Activated CD8-positive, alpha-beta T cell treated with anti-CD3 and anti-CD28 coated beads for 36 hours (primary cell): ENCODE results near the gene MYO18A. TPM values are rescaled to one million over a fixed set of nuclear protein-coding genes. Genes with fewer than 3 reads are reported as not detected.

Experiments used
- ATAC-seq: fragments of 200-7000 bp; cut with Tn5 transposase; one replicate; pipeline ENCODE4 v1.10.0; 2021; ENCODE audit warnings: mild to moderate bottlenecking, moderate library complexity
- CTCF ChIA-PET: fragments of 350-600 bp; sonication (Branson Sonifier 250); formaldehyde crosslinking; loops from one replicate; lab custom pipeline; 2021; ENCODE audit warnings: antibody characterized with exemption; lab: Charles Lee
- POLR2A ChIA-PET: fragments of 350-600 bp; sonication (Branson Sonifier 250); formaldehyde crosslinking; loops from one replicate; lab custom pipeline; 2021; ENCODE audit warnings: antibody characterized with exemption; lab: Charles Lee
- DNase-seq: peaks from one replicate; pipeline ENCODE4 v3.0.0-alpha.2; 2020
- H3K27ac Mint-ChIP-seq: one replicate; pipeline ENCODE4 v1.8.0; 2021; ENCODE audit warnings: mild to moderate bottlenecking, mixed read lengths
- H3K27me3 Mint-ChIP-seq: one replicate; pipeline ENCODE4 v1.8.0; 2021; ENCODE audit warnings: mixed read lengths
- H3K36me3 Mint-ChIP-seq: one replicate; pipeline ENCODE4 v1.8.0; 2021; ENCODE audit warnings: low read depth, mixed read lengths
- H3K4me1 Mint-ChIP-seq: one replicate; pipeline ENCODE4 v1.8.0; 2021; ENCODE audit warnings: low read depth, mixed read lengths
- H3K4me3 Mint-ChIP-seq: one replicate; pipeline ENCODE4 v1.8.0; 2021; ENCODE audit warnings: mild to moderate bottlenecking, moderate library complexity, mixed read lengths
- H3K9me3 Mint-ChIP-seq: one replicate; pipeline ENCODE4 v1.8.0; 2021; ENCODE audit warnings: mixed read lengths
- CTCF ChIP-seq: fragments of 200-600 bp; IDR thresholded peaks from one replicate; pipeline ENCODE4 v1.8.0; 2022; ENCODE audit warnings: antibody characterized with exemption, mild to moderate bottlenecking
- intact Hi-C: fragments of 100-400 bp; cut with micrococcal nuclease; formaldehyde crosslinking; loops from one replicate; pipeline ENCODE4 v1.10.0; 2022
- total RNA-seq, 2 experiments: library from RNA; stranded (reverse); gene quantifications; one replicate each; pipeline ENCODE4 v1.2.3, GENCODE V29; 2021

MYO18A gene
- total RNA-seq, 2 experiments from 2014 or later = 27.5 to 29.4 TPM

GRCh38 chr17:29216856-29217255 is 36.7 kb upstream of the MYO18A start:
- no peaks in the 10 kb centered on the region for H3K27me3 Mint-ChIP-seq
- peaks cover 4% of the 10 kb centered on the region for H3K4me1 Mint-ChIP-seq
- TF ChIP-seq CTCF = no peak
- POLR2A ChIA-PET = no interaction called here
- ATAC-seq = no peak
- no peak overlapping the region for H3K4me3 Mint-ChIP-seq
- no peaks in the 10 kb centered on the region for H3K36me3 Mint-ChIP-seq
- no peak overlapping the region for H3K27ac Mint-ChIP-seq
- CTCF ChIA-PET = interaction anchor here (1.6 to 8.6 kb wide), 3 partner anchors 37 to 71 kb away, joined by 3 to 279 read pairs (median 10); partner anchors contain the start of gene MYO18A
- intact Hi-C loops = no loop called here
- DNase-seq = no peak
- H3K9me3 Mint-ChIP-seq = no peaks in the 10 kb centered on the region

- peaks cover 4% of the 10 kb centered on the region for H3K4me1 Mint-ChIP-seq
- no peak overlapping the region for H3K27ac Mint-ChIP-seq
- no peaks in the 10 kb centered on the region for H3K36me3 Mint-ChIP-seq
- no peaks in the 10 kb centered on the region for H3K27me3 Mint-ChIP-seq
- intact Hi-C loops = no loop called here
- H3K9me3 Mint-ChIP-seq = no peaks in the 10 kb centered on the region
- ChIA-PET CTCF (interaction anchor here (0.5 to 8.6 kb wide), 3 partner anchors 36 to 349 kb away, joined by 3 to 279 read pairs (median 10); partner anchors contain the start of gene MYO18A), POLR2A (no interaction called here)
- no peak overlapping the region for H3K4me3 Mint-ChIP-seq
- ATAC-seq (no peak), DNase-seq (no peak)
- TF ChIP-seq CTCF = no peak
These were observed 36.0 kb upstream of the MYO18A start for GRCh38 chr17:29216181-29216580.

- intact Hi-C loops = no loop called here
- TF ChIP-seq CTCF = no peak
- no peaks in the 10 kb centered on the region for H3K36me3 Mint-ChIP-seq
- ATAC-seq (no peak), DNase-seq (no peak)
- POLR2A ChIA-PET = no interaction called here
- no peak overlapping the region for H3K27ac Mint-ChIP-seq
- H3K4me3 Mint-ChIP-seq = no peak overlapping the region
- CTCF ChIA-PET = interaction anchor here (1.0 to 8.6 kb wide), 3 partner anchors 36 to 91 kb away, joined by 4 to 279 read pairs (median 10); partner anchors contain the start of gene MYO18A
- H3K27me3 Mint-ChIP-seq = no peaks in the 10 kb centered on the region
- no peaks in the 10 kb centered on the region for H3K9me3 Mint-ChIP-seq
- H3K4me1 Mint-ChIP-seq = peaks cover 4% of the 10 kb centered on the region
These were observed 35.5 kb upstream of the MYO18A start for GRCh38 chr17:29215717-29216116.

GRCh38 chr17:29215174-29215573 is 35.0 kb upstream of the MYO18A start:
- no peak for TF ChIP-seq CTCF
- Mint-ChIP-seq H3K36me3 (no peaks in the 10 kb centered on the region), H3K4me1 (peaks cover 4% of the 10 kb centered on the region), H3K27me3 (no peaks in the 10 kb centered on the region), H3K9me3 (no peaks in the 10 kb centered on the region), H3K4me3 (no peak overlapping the region), H3K27ac (no peak overlapping the region)
- intact Hi-C loops = no loop called here
- POLR2A ChIA-PET = no interaction called here
- DNase-seq (no peak), ATAC-seq (no peak)
- CTCF ChIA-PET = interaction anchor here (1.0 to 8.6 kb wide), 2 partner anchors 69 to 91 kb away, joined by 4 to 279 read pairs; no protein-coding TSS in a partner anchor

- intact Hi-C loops = no loop called here
- no peaks in the 10 kb centered on the region for H3K36me3 Mint-ChIP-seq
- H3K27me3 Mint-ChIP-seq = no peaks in the 10 kb centered on the region
- CTCF ChIA-PET = interaction anchor here (1.0 to 8.6 kb wide), 5 partner anchors 33 to 90 kb away, joined by 3 to 279 read pairs (median 6); partner anchors contain the start of gene MYO18A
- POLR2A ChIA-PET = no interaction called here
- peaks cover under 1% of the 10 kb centered on the region for H3K4me1 Mint-ChIP-seq
- TF ChIP-seq CTCF = no peak
- H3K27ac Mint-ChIP-seq = no peak overlapping the region
- DNase-seq (no peak), ATAC-seq (no peak)
- no peaks in the 10 kb centered on the region for H3K9me3 Mint-ChIP-seq
- H3K4me3 Mint-ChIP-seq = no peak overlapping the region
These were observed 34.3 kb upstream of the MYO18A start for GRCh38 chr17:29214215-29215146.
